ENCODE measurements around the gene THAP9.
"Not testable (repeated sequence)": the region's sequence is repeated elsewhere in the genome, so short reads cannot be mapped to it uniquely, and the experiment has no call there.

The THAP9 gene

GRCh38 chr4:82893942-82894341 lies 6.6 kb upstream of the THAP9 start:
- DNase-seq, result no peak

- no peak for DNase-seq
Measured at GRCh38 chr4:82896755-82897154, 3.8 kb upstream of the THAP9 start.

GRCh38 chr4:82898322-82899243 lies 2.0 kb upstream of the THAP9 start:
- DNase-seq, result no peak

- no peak for DNase-seq
Measured at GRCh38 chr4:82899374-82900065, 1.0 kb upstream of the THAP9 start.

- no peak for DNase-seq
Measured at GRCh38 chr4:82900066-82900410, 497 bp upstream of the THAP9 start.

- DNase-seq, result no peak
Measured at GRCh38 chr4:82901183-82901718, 716 bp downstream of the THAP9 start.

- DNase-seq, result no peak
Measured at GRCh38 chr4:82903737-82904136, 3.2 kb downstream of the THAP9 start.

GRCh38 chr4:82905205-82905604 lies 4.7 kb downstream of the THAP9 start:
- no peak for DNase-seq

- DNase-seq, result no peak
Measured at GRCh38 chr4:82906469-82906868, 5.9 kb downstream of the THAP9 start.

GRCh38 chr4:82909326-82909725 lies 8.8 kb downstream of the THAP9 start:
- DNase-seq, result no peak

GRCh38 chr4:82913305-82913704 lies 12.8 kb downstream of the THAP9 start:
- DNase-seq, result no peak

- not testable (repeated sequence) for DNase-seq
Measured at GRCh38 chr4:82913968-82914367, 13.4 kb downstream of the THAP9 start.

GRCh38 chr4:82918091-82918490 lies 17.6 kb downstream of the THAP9 start:
- DNase-seq, result no peak

- DNase-seq, result no peak
Measured at GRCh38 chr4:82919386-82919785, 18.9 kb downstream of the THAP9 start.

- DNase-seq, result no peak
Measured at GRCh38 chr4:82921795-82922194, 21.3 kb downstream of the THAP9 start.

GRCh38 chr4:82930848-82931755 lies 30.6 kb downstream of the THAP9 start:
- no peak for DNase-seq

GRCh38 chr4:82934441-82934840 lies 33.9 kb downstream of the THAP9 start:
- no peak for DNase-seq

- no peak for DNase-seq
Measured at GRCh38 chr4:82939414-82939813, 38.9 kb downstream of the THAP9 start.

GRCh38 chr4:82947498-82947897 lies 47.0 kb downstream of the THAP9 start:
- no peak for DNase-seq

- DNase-seq, result no peak
Measured at GRCh38 chr4:82948647-82949204, 48.2 kb downstream of the THAP9 start.

GRCh38 chr4:82951196-82951595 lies 50.7 kb downstream of the THAP9 start:
- no peak for DNase-seq

GRCh38 chr4:82954212-82954611 lies 53.7 kb downstream of the THAP9 start:
- no peak for DNase-seq

- DNase-seq, result no peak
Measured at GRCh38 chr4:82957045-82957444, 56.5 kb downstream of the THAP9 start.
